ENCODE data around the gene ZFAND3.

GRCh38 chr6:38092465-38092864 is 272.9 kb downstream of the ZFAND3 start:
- TF ChIP-seq CTCF (IDR thresholded peaks at IDR 0.05) (no peak), POLR2AphosphoS5 (IDR thresholded peaks at IDR 0.05) (no peak), POLR2A (IDR thresholded peaks at IDR 0.05) (no peak)
